GM19468 (cell line): Measurements from ENCODE around the gene MAN1A1.
"Not testable (repeated sequence)": the region's sequence is repeated elsewhere in the genome, so short reads cannot be mapped to it uniquely, and the experiment has no call there.

Experiments used
- ATAC-seq: cut with Tn5 transposase; IDR thresholded peaks from one replicate; pipeline ENCODE4 v1.9.1; 2021; ENCODE audit warnings: mild to moderate bottlenecking, moderate library complexity, moderate number of reproducible peaks; ENCODE audit not compliant: unreplicated experiment; ENCODE audit errors: extremely low read depth

The MAN1A1 gene

DNA sequence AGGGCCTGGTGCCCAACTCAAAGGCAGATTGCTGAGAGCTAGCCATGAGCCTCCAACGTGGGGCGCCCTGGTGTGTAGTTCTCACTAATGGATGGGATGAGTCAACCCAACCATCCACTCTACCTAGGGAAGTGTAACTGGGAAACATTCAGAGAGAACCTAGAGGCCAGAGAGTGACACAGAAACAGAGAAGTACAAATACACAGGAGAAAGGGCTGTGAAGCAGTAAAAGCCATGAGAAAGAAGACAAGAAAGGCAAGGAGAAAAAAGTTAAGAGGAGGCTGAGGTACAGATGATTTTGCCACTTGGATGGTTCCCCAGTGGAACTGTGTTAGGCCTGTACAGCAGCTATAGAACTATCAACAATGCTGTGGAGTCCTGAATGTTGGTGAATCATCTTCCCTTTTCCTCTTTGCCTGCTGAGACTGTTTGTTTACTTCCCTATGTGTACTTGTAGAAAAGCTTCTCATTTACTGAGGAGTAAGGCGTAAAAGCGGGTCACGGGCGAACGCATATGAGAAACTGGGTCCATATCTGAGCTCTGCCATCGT, 39.0 kb downstream of the MAN1A1 start:
- no peak for ATAC-seq

DNA sequence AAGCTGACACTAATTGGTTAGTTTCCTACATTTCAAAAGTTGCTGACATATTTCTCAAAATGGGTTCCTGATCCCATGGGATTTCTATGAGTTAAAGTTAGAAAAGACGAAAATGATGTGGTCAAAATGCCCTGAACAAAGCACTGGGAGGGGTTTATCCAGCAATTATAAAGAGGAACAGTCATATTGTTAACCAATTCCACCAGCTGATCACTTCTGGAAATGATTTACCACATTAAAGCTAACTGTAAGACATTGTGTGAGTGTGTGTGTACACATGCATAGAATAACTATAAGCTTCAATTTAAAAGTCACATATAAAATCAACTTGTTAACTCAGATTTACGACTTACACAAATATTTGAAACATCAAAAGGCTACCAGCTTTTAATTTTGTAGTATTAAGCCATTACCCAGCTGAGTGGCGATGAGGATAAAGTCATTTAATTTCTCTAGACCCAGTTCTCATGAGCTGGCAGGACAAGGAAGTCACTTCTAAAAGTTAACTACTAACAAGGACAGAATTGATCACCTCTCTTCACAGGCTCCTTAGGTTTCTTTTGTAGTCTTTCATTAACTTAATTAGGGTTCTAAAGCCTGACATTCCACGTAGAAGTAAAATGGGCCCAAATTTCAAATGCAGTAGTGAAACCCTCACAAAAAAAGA, 40.4 kb downstream of the MAN1A1 start:
- no peak for ATAC-seq

DNA sequence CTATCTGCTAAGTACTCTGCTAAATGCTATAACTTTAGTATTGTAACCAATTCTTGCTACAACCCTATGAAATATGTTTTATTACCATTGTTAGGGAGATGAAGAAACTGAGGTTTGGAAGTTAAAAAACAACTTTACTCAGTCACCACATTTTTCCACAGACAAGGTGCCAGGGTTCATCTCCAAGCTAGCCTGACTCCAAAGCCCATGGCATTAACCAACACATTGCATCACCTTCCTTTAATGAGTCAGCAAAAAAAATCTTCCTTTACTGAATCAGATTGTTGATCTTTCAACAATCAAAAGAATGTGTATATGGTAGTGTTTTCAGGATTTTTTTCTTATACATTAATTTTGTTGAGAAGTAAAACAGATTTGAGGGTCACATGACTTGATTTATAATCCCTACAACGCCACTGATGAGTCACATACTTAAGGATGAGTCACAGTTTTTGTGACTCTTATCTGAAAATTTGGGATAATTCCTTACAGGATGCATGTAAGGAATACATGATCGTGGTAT, 41.5 kb downstream of the MAN1A1 start:
- no peak for ATAC-seq

DNA sequence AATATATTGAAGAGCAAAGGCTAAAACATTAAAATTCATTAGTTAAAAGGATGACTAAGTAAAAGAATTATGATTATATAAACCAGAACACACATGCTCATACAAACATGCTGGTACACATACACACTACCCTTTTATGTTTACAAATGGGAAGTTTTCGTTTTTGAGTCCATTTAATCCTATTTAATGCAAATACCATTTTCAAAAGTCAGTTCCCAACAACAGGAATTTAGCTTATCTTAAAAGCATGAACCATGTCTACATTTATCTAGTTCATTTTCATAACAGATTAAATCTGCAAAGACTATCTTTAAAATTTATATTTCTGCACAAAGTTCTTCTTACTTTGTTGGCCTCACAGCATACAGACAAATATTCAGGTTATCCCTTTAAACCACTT, 42.5 kb downstream of the MAN1A1 start:
- ATAC-seq = no peak

DNA sequence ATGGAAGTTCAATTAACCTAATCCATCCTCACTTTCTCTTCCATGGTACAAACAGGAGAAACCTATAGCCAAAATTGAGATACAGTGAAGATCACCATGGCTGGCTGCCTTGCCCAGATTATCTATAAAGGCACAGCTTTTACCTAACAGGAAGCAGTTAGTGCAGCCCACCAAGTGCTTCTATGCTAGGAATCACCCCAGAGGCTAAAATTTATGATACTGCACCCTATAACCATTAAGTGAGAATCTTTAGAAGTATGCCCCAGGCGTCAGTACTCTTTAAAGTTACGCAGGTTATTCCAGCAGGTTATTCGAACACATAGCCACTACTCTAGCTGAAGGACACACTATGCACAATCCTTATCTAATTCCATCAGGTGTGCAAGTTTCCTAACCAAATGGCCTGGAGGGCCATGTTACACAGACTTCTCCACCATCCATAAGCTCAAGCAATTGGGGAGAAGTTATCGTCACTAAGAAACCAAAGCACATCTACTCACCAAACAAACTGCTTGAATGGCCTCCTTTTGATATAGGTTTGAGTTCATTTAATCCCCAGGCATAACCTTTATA, 43.1 kb downstream of the MAN1A1 start:
- ATAC-seq = no peak

DNA sequence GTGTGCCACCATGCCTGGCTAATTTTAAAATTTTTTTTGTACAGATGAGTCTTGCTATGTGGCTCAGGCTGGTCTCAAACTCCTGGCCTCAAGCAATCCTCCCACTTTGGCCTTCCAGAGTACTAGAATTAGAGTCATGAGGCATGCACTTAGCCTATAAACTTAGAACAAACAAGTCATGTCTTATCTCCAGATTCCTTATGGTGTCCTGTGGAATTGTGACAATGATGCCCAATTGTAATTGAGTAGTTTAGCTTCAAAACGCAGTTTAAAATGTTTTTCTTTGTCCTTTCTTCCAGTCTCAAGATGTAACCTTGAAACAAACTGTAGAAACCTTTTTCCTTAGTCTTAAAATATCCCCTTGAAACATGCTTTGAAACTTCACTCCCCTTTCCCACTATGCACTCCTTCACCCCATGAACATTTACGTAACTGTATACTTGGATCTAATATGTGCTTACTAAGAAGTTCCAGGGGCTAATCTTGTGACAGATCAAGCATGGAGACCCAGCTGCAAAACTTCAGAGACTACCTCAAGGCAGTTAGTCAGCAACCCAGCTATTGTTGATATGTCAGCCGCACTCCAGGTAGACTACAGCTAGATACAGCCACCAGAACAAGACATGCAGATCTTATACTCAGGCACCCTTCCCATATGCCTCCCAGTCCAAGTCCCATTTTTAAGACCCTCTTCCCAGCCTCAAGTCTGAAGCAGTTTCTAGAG, 46.2 kb downstream of the MAN1A1 start:
- no peak for ATAC-seq

DNA sequence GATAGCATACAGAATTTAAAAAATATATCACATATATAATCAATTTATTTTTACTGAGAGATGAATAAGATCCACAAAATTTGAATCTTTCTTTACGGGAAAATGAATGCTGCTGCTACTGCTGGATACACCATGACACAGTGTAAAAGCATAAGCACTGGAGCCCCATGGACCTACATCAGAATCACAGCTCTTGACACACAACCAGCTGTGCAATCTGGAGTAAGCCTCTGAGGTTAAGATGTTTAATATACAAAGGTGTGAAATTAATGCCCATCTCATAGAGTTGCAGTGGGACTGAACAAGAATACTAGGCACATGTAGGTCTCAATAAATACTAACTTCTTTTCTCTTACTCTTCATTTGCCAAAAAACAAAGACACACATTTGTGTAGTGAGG, 48.1 kb downstream of the MAN1A1 start:
- no peak for ATAC-seq

DNA sequence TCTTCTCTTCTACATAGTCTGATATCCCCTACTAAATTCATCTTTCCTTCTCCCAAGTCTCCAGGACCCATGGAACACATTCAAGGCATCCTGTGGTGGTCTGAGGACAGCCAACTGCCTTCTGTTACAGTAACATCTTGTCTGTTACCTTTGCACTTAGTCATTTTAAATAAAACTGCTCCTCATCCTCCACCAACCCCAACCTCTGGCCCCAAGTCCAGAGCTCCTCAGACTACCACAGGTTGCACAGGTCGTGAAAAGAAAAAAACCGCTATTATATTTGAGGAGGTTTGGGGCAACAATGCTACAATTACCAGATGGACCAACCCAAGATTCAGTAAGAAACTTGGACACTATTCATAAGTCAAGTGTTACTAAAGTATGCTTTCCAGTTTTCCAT, 49.9 kb downstream of the MAN1A1 start:
- ATAC-seq = no peak

DNA sequence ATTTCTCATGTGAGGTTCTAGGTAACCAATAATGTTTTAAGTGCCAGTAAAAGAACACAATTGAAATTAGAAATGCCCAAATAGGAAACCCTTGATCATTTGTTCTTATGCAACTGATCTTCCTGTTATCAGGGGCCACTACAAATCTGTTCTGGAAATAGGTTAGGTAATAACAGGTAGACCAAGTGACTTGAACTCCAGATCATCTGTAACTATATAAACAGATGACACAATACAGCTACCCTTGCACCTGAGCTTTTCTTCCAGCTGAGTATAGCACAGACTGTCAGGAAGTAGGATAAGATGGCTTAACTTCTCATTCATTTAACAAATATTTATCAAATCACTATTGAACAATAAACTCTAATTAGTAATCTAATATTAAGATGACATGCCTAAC, 52.5 kb downstream of the MAN1A1 start:
- no peak for ATAC-seq

DNA sequence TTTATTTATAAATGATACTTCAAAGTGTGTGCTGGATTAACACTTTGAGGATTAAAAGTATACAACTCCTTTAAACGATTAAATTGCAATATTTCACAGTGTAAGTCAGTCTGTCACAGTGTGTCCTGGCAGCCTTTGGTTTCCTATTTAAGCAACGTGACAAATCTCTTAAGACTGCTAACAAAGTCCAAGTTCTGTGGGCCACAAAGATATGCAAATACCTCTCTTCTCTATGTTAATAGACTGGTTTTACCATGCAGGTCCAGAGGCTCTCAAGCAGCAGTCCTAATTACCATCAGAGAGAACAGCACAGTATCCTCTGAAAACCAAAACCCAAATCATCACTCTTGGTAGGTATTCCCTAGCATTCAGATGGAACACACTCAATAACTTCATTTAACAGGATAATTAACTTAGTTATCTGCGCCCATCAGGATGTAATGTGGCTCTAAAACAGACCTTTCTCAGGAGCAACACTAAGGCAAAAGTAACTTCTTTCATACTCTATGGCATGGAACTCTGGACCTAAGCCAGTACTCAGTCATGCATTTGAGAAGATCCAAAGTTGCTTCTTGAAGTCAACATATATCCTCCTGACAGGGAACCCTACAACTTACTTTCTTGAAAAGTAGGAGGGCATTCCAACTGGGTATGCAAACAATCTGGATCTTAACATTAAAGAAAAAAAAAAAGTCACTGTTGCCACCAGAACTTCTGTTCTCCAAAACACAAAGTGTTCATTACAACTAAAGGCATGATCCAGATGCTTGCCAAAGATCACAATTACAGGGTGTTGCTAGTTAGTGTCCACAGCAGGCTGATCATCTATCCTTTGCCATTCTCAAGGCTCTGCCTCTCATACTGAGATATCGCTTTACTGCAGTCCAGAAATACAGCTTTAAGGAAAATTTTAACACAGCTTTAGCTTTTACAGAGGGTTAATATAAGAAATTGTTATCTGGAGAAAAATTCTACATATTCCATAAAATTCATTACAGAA, 53.2 kb downstream of the MAN1A1 start:
- ATAC-seq = no peak

DNA sequence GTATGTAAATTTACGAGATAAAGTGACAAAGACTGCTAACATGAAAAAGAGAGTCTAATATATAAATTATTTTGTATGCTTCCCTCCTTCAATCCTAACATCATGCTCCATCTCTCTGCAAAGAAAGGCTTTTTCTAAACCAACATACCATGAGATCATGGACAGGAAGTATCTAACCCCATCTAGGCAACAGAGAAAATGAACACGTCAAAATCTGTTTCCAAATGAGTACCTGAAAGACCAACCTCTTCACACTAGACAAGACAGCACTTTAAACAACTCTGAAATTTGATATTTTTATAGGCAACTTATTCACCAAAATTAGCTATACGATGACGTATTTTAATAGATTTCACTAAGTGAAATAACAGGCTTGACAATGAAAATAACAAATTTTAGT, 54.6 kb downstream of the MAN1A1 start:
- ATAC-seq = peak; percentile 71

DNA sequence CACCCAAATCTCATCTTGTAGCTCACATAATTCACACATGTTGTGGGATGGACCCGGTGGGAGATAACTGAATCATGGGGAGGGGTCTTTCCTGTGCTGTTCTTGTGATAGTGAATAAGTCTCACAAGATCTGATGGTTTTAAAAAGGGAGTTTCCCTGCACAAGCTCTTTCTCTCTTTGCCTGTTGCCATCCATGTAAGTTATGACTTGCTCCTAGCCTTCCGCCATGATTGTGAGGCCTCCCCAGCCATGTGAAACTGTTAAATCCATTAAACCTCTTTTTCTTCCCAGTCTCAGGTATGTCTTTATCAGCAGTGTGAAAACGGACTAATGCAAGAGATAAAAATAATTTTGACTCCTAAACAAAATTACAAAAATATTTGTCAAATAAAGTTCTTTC, 58.5 kb downstream of the MAN1A1 start:
- not testable (repeated sequence) for ATAC-seq

DNA sequence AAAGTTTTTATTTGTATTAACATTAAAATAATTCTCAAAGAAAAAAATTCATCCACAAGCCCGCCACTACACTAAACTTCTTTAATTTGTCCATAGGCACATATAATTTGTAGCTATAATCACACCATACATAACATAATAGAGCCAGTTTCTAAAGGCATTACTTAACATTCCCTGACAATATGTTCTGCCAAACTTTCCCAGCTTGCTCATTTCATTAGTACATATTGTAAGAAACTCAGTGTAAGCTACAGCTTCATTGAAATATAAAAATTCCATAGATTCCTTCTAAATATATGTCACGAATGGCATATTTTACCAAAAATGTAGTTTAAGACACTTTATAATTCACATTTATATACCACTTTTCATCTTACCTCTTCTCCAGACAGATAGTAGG, 59.3 kb downstream of the MAN1A1 start:
- ATAC-seq = no peak

DNA sequence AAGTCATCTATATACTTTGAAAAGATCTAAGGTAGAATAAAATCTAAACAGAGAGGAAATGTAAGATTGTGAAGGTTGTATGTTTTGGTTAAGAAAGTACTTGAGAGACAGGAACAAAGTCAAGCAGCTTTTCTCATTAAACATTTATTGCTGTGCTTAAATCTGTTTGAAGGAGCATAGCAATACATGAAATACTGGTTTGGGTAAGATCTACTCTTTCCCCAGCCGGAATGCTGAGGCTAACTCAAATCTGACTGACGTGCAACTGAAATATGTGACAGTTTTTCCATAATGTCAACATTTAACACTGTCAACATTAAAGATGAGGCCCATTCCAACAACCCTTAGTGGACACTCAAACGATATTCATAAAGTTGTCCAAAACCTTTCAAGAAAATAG, 59.9 kb downstream of the MAN1A1 start:
- no peak for ATAC-seq

DNA sequence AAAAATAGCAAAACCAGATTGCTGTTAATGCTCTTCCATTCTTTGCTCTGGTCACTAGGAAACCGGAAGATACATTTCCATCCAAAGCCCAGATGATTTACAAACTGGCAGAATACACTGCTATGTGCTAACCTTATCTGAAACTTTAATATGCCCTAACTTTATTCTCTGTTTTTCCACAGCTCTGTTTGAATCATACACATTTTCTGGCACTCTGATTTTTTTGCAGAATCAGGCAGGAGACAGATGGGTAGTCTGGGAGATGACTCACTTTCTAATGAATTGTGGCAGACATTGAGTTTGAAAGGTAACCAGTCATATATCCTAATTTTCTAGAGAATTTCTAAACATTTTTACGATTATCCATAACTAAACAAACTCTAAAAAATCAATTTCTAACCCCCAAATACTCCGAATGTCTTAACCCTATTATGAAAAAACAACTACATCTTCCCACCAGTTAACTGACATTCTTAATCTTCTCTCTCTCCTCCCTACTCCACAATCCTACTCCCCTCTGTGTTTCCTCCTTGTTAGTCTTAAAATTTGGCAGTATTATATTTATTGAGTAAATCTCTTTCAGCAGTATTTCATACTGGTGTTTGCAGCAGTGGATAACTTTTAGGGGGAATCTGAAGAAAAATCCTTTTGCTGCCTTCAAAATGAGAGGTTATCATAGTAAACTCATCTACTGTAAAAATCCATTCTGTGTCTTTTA, 63.5 kb downstream of the MAN1A1 start:
- no peak for ATAC-seq

DNA sequence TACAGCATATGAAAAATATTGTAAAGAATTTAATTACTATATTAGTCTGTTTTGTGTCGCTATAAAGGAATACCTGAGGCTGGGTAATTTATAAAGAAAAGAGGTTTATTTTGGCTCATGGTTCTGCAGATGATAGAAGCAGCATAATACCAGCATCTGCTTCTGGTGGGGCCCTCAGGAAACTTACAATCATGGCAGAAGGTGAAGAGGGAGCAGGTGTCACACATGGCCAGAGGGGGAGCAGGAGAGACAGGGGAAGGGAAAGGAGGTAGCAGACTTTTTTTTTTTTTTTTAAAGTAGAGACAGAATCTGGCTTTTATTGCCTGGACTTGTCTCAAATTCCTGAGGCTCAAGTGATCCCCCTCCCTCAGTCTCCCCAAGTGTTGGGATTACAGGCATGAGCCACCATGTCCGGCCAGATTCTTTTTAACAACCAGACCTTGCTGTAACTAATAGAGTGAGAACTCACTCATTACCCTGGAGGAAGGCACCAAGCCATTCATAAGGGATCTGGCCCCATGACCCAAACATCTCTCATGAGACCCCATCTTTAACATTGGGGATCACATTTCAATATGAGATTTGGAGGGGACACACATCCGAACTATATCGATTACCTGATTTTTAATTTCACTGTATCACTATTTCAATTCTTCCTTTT, 64.6 kb downstream of the MAN1A1 start:
- no peak for ATAC-seq

DNA sequence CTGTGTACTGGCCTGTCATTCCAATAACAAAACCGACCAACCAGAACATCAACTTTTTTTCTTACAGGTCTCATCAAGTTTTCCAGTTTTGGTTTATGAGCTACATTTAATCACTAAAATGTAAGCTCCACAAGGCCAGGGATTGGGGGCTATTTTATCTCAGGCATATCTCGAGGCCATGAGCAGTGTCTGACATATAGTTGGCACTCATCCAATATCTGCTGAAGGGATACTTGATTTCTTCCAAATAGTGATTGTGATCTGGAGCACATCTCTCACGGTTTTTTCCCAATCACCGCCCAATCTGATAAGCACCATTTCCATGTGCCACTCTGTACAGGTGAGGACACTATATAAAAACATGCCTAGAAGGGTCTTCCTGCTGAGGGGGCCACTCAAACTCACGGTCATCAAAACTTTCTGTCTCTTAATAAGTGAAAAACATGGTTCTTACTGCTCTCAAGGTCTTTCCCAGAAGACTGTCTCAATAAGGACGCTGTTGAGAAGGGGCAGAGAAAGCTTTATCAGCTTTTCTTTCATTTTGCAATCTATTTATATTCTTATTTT, 65.5 kb downstream of the MAN1A1 start:
- ATAC-seq = no peak

DNA sequence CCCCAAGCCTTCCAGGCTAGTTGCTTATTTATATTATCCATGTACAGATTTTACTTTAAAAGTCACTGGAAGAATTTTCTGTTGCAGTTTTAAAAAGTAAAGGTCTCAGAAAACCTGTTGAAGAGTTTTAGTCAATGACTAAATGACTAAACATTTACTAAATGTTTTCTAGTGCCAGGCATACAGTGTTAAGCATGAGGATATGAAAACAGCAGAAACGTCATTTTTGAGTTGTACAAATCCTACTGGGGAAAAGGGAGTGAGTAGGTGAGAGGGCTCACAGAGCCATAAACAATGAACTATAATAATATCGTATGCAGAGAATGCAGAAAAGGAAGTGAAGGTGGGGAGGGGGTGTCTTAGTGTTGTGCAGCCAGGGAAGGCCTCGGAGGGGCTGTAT, 66.3 kb downstream of the MAN1A1 start:
- ATAC-seq = no peak

DNA sequence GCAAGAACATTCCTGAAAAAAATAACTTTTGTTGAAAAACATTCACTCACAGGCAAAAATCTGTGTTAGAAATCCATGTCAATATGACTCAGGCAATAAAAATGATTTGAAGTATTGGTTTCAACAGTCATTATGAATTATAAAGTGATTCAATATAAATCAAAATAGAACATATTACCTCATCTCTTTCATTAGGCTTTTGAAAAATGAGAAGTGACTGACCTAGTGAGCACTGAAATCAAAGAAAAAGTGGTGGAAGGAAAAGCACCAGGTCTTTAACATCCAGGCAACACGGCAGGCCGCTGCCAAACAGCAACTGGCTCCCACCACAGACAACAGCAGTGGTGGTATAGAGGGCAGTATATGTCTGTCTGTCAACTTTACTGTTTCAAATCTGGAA, 68.9 kb downstream of the MAN1A1 start:
- ATAC-seq = no peak
